Measurements from ENCODE around the gene CYP8B1.

GRCh38 chr3:42829083-42829627 is 46.5 kb downstream of the CYP8B1 start:
- TF ChIP-seq CTCF (IDR thresholded peaks at IDR 0.05) (no peak), POLR2A (IDR thresholded peaks at IDR 0.05) (no peak), EP300 (IDR thresholded peaks at IDR 0.05) (no peak)

Data from tibial nerve (tissue), 4 donors.